Adrenal gland (tissue), 5 donors: ENCODE data around the gene BCL7A.

Experiments used
- POLR2A ChIP-seq, 2 donors: fragments of 450-650 bp; IDR thresholded peaks; one replicate each; pipeline ENCODE4 v1.6.1; 2017; ENCODE audit warnings: antibody characterized with exemption in 2 of 2, mild to moderate bottlenecking in 2 of 2, moderate library complexity in 1 of 2
- TF ChIP-seq, protein P1 (sequence below), 6 experiments: fragments of 450-650 bp in 4 of 6; fragments of 200-600 bp in 2 of 6; sonication (generic) in 1 of 6; IDR thresholded peaks; 1 replicate in 5 of 6; 2 replicates in 1 of 6; pipeline versions ENCODE4 v1.5.1 to v1.8.0; 2016 to 2021; ENCODE audit warnings: antibody characterized with exemption in 6 of 6, mild to moderate bottlenecking in 2 of 6, moderate library complexity in 1 of 6
- donor health status: DM: no; HTN: no; CAD: no.

DNA sequence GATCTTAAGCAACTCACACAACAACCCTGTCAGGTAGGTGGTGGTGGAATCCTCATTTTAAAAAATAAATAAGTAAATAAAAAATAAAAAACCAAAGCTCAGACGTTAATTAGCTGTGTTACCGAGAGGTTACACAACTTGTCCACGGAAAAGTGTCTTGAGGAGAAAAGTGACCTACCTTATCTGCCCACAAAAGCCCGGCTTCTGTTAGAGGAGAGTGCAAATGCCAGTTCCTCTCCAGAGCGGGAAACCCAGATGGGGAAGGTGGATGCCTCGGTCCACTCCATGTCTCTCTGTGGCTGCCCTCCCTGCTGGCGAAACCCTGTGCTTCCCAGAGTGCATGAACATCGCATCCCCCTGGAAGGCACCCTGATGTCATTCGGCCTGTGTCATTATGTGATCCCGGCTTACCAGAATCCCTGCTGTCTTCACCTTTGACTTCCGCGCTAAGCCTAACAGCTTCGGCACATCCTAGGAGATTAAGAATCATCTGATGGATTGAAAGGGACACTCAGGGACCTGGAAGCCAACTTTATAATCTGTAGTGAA, 63.2 kb downstream of the BCL7A start:
- no peak for TF ChIP-seq POLR2A (IDR thresholded peaks at IDR 0.05)
- TF ChIP-seq, protein P1, sequence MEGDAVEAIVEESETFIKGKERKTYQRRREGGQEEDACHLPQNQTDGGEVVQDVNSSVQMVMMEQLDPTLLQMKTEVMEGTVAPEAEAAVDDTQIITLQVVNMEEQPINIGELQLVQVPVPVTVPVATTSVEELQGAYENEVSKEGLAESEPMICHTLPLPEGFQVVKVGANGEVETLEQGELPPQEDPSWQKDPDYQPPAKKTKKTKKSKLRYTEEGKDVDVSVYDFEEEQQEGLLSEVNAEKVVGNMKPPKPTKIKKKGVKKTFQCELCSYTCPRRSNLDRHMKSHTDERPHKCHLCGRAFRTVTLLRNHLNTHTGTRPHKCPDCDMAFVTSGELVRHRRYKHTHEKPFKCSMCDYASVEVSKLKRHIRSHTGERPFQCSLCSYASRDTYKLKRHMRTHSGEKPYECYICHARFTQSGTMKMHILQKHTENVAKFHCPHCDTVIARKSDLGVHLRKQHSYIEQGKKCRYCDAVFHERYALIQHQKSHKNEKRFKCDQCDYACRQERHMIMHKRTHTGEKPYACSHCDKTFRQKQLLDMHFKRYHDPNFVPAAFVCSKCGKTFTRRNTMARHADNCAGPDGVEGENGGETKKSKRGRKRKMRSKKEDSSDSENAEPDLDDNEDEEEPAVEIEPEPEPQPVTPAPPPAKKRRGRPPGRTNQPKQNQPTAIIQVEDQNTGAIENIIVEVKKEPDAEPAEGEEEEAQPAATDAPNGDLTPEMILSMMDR (IDR thresholded peaks at IDR 0.05), result no peak
